ENCODE measurements around the gene CCDC91. TPM values are rescaled to one million over a fixed set of nuclear protein-coding genes. Genes with fewer than 3 reads are reported as not detected.

CCDC91 gene
- total RNA-seq, 1 experiment from 2014 or later, result 9.1 TPM

GRCh38 chr12:28543021-28543890, 353.0 kb downstream of the CCDC91 start:
- no peak for DNase-seq (ENCODE audit: low spot score)
- in situ Hi-C loops (cut with HindIII; ENCODE audit: low sequenced_read_pairs), result no loop called here

- in situ Hi-C loops (cut with HindIII; ENCODE audit: low sequenced_read_pairs), result no loop called here
- no peak for DNase-seq (ENCODE audit: low spot score)
Observed at GRCh38 chr12:28550757-28551704, 360.8 kb downstream of the CCDC91 start.

- no peak for DNase-seq (ENCODE audit: low spot score)
- in situ Hi-C loops (cut with HindIII; ENCODE audit: low sequenced_read_pairs), result no loop called here
Observed at GRCh38 chr12:28552251-28552970, 362.2 kb downstream of the CCDC91 start.

- DNase-seq (ENCODE audit: low spot score), result no peak
- in situ Hi-C loops (cut with HindIII; ENCODE audit: low sequenced_read_pairs), result no loop called here
Observed at GRCh38 chr12:28555748-28556147, 365.5 kb downstream of the CCDC91 start.

- DNase-seq (ENCODE audit: low spot score), result no peak
- in situ Hi-C loops (cut with HindIII; ENCODE audit: low sequenced_read_pairs), result no loop called here
Observed at GRCh38 chr12:28558250-28558649, 368.0 kb downstream of the CCDC91 start.

- in situ Hi-C loops (cut with HindIII; ENCODE audit: low sequenced_read_pairs), result no loop called here
- DNase-seq (ENCODE audit: low spot score), result no peak
Observed at GRCh38 chr12:28563286-28563685, 373.0 kb downstream of the CCDC91 start.

- in situ Hi-C loops (cut with HindIII; ENCODE audit: low sequenced_read_pairs), result no loop called here
- DNase-seq (ENCODE audit: low spot score), result no peak
Observed at GRCh38 chr12:28563936-28564335, 373.7 kb downstream of the CCDC91 start.

GRCh38 chr12:28568118-28568517, 377.9 kb downstream of the CCDC91 start:
- in situ Hi-C loops (cut with HindIII; ENCODE audit: low sequenced_read_pairs), result no loop called here
- no peak for DNase-seq (ENCODE audit: low spot score)

GRCh38 chr12:28568704-28569103, 378.4 kb downstream of the CCDC91 start:
- in situ Hi-C loops (cut with HindIII; ENCODE audit: low sequenced_read_pairs), result no loop called here
- no peak for DNase-seq (ENCODE audit: low spot score)

- no peak for DNase-seq (ENCODE audit: low spot score)
- in situ Hi-C loops (cut with HindIII; ENCODE audit: low sequenced_read_pairs), result no loop called here
Observed at GRCh38 chr12:28569698-28570411, 379.6 kb downstream of the CCDC91 start.

- in situ Hi-C loops (cut with HindIII; ENCODE audit: low sequenced_read_pairs), result no loop called here
- no peak for DNase-seq (ENCODE audit: low spot score)
Observed at GRCh38 chr12:28570811-28571210, 380.6 kb downstream of the CCDC91 start.

- DNase-seq (ENCODE audit: low spot score), result no peak
- in situ Hi-C loops (cut with HindIII; ENCODE audit: low sequenced_read_pairs), result no loop called here
Observed at GRCh38 chr12:28574746-28575592, 384.7 kb downstream of the CCDC91 start.

- in situ Hi-C loops (cut with HindIII; ENCODE audit: low sequenced_read_pairs), result no loop called here
- no peak for DNase-seq (ENCODE audit: low spot score)
Observed at GRCh38 chr12:28575593-28576205, 385.4 kb downstream of the CCDC91 start.

- in situ Hi-C loops (cut with HindIII; ENCODE audit: low sequenced_read_pairs), result no loop called here
- no peak for DNase-seq (ENCODE audit: low spot score)
Observed at GRCh38 chr12:28578361-28578760, 388.1 kb downstream of the CCDC91 start.

- no peak for DNase-seq (ENCODE audit: low spot score)
- in situ Hi-C loops (cut with HindIII; ENCODE audit: low sequenced_read_pairs), result no loop called here
Observed at GRCh38 chr12:28578833-28579252, 388.6 kb downstream of the CCDC91 start.

GRCh38 chr12:28582672-28583376, 392.6 kb downstream of the CCDC91 start:
- DNase-seq (ENCODE audit: low spot score), result no peak
- in situ Hi-C loops (cut with HindIII; ENCODE audit: low sequenced_read_pairs), result no loop called here

GRCh38 chr12:28583701-28584261, 393.5 kb downstream of the CCDC91 start:
- no peak for DNase-seq (ENCODE audit: low spot score)

More at GRCh38 chr12:28583701-28584261, 393.5 kb downstream of the CCDC91 start:
- in situ Hi-C loops (cut with HindIII; ENCODE audit: low sequenced_read_pairs), result no loop called here

All from G401 (cell line).